ELR (cell line): Measurements from ENCODE around the gene KDM4C.
A peak's percentile ranks its signal among the peaks of the same experiment; 100 is the strongest.

ENCODE experiments used
- DNase-seq: peaks from one replicate; pipeline ENCODE4 v3.0.0-alpha.2; 2015; ENCODE audit warnings: low read depth

KDM4C gene

DNA sequence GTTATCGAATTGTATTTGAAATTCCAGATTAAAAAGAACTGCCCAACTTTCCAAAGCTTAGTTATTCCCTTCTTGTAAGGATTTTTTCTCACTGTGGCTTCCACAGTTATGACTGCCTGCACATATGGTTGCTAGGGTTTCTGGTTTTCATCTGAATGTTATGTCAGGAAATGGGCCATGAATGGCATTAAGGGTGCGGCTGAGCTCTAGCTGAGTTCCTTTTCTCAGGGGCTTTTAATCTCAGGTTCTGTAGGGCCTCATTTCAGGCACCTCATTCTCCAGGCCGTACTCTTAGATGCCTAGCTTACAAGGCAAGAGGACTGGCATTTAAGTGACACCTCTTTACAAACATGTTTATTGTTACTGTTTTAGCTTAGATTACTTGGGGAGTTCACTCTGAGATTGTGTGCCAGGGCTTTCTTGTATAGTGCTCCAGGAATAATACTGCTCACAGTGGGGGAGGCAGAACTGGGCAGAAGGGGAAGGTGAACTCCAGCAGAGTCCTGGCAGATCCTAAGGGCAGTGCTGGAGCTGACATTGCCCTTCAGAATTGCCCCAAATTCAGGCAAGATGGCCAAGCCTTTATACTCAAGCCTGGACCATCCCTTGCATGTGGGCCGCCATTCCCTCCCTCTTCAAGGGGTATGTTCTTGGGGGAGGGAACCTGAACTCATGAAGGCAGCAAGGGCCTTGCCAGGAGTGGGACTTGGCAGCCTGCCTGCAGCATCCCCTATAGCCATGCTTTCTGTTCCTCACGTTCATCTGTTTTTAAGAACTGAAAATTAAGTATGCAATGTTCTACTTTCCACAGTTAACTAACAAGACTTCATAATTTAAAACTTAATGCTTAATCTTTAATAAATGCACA, 111.5 kb downstream of the KDM4C start:
- no peak for DNase-seq

DNA sequence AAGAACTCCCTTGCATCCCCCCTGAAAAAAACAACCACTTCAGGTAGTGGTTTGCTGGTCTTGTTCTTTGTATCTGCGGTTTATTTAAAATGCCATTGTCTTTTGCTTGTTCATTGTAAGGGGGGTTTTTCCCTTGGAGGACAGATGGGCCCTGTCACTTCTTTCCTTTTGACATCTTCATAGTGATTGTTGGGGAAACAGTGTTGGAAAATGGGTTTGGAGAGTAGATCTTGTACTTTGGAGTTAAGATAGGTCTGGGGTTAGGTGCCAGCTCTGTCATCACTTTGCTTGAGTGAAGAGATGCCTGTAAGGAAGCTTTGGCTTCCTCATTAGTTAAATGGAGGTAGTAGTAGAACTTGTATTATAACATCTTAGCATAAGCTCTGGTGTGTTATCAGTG, 112.4 kb downstream of the KDM4C start:
- DNase-seq, result no peak

DNA sequence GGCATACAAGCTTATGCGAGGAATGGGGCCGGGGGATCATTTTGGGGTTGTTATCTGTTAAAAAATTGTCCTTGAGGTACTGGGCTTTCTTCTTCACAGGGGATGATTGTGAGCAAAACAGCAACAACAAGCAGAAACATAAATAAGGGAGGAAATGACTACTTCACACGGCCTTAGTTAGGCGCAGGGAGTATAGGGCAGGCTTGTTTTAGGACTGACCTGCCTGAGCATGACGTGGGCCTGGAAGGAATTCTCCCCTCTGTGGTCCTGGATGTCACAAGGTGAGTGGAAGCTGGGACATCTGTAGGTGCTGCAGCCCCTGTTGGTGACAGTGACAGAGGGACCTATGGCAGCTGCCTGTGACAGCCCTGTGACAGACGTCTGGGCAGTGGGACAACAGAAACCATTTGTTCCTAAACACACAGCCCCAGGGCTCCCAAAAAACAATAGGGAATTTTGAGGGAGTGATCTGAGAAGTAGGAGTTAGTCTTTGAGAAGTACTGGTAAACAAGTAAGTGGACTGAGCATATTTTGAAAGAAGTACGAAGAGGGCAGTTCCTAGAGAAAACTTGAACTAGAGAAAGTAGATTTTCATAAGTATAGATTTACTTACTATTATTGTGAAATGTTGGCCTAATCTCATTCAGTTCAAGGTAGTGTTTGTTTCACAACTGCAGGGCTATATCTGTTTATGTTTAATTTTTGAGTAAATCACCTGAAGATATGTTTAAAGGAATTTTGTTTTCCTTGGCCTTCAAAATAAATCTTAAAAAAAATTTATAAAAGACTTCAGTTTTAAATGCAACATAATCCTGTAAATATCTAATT, 113.1 kb downstream of the KDM4C start:
- no peak for DNase-seq

DNA sequence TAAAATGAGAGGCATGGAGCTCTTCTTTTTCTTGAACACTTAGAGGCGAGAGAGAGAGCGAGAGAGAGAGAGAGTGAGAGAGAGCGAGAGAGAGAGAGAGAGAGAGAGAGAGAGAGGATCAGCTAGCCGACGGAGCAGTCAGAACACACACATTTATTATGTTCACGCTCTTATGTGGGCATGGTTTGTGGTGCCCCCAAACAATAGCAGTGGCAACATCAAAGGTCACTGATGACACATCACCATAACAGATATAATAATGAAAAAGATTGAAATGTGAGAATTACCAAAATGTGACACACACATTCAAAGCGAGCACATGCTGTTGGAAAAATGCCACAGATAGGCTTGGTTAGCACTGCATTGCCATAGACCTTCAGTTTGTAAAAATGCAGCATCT, 116.1 kb downstream of the KDM4C start:
- DNase-seq, result peak; percentile 20

DNA sequence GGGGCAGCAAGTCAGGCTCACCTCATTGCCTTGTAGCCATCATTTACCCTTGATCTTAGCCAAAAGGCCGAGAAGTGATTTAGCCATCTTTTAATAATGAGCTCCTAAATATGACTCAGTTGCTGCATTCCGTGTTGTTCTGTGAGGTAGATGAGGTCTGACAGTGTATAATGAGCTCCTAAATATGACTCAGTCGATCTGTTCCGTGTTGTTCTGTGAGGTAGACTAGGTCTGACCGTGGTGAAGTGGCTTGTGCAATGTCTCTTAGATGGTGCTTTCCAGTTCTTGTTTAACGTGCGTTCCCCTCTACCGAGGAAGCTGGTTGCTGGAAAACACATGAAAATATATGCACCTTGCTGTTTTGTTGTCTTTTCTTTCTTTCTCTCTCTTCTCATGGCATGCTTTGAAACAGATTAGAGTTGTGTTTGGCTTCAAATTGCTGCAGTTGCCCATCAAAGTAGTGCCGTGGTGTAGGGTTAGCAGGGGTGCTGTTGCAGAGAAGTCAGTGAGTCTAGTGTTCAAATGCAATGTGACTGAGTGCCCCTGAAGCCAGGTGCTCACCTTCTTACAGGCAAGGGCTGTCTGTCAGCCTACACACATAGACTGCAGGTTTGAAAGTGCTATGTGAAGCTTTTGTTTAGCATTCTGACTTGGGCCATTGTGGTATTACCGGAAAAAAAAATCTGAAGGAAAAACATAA, 118.6 kb downstream of the KDM4C start:
- no peak for DNase-seq

DNA sequence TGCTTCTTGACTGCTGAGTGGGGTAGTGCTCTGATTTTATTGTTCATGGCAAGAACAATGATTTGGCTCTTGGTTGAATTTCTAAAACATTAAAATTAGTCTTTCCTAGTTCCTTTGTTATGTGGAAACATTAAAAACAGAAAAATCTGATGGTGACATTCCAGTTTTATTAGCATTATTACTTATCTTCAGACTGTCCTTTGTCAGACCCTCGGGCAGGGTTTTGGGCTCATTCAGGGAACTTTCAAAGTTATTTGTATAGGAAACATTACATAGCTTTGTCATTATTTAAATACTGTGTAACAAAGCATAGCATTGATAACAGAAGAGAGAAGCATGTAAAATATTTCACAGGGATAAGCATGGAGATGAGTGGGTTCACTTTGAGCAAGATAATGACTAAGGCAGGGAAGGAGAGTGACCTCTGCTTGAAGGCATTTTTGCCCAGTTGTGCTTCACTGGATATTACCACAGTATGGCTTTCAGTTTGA, 119.9 kb downstream of the KDM4C start:
- peak; percentile 78 for DNase-seq

DNA sequence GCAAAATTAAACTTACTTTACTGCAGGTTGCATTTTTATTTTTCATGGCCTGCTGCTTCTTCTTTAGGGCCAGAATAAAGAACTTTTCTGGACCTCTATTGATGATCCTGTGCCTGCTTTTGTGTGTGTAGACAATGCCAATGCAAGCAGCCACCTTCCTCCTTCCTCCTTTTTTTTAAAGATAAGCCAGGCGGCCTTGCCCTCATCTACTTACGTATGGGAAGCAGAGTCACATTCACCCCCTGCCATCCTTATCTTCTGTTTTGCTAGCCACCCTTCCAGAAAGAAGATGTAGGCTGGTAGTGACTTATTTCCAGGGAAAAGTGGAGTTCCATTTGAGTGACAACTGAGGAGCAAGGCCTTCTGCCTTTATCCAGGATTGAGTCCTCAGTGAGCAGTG, 122.9 kb downstream of the KDM4C start:
- no peak for DNase-seq

DNA sequence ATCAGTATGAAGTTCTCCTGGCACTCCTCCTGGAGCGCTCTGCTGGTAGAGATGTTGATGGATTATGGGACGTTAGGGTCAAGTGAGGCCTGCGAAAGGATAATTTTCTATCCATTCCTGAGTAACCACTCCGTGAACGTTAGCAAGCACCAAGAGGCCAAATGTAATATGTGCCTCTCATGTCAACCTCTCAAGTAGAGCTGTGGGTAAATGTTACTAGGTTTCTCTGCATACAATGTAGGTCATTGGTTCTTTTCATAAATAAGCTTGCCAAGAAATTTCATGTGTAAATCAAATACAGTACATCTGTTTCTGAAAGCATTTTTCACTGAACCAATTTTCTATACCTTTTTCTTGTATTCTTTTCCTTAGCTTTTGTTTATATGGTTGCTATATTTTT, 126.3 kb downstream of the KDM4C start:
- DNase-seq, result no peak

DNA sequence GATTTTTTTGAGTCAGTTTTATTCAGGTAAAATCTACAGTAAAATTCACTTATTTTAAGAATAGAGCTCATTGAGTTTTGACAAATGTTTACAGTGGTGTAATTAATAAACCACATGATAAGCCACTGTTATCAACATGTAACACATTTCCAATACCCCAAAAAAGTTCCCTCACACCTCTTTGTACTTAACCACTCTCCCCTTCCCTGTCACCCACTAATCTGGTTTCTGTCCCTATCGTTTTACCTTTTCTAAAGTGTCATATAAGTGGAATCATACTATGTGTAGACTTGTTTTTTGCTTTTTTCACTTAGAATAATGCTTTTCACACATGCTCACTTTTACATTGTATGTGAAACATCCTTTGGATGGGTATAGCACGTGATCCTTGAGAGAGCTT, 127.2 kb downstream of the KDM4C start:
- no peak for DNase-seq

DNA sequence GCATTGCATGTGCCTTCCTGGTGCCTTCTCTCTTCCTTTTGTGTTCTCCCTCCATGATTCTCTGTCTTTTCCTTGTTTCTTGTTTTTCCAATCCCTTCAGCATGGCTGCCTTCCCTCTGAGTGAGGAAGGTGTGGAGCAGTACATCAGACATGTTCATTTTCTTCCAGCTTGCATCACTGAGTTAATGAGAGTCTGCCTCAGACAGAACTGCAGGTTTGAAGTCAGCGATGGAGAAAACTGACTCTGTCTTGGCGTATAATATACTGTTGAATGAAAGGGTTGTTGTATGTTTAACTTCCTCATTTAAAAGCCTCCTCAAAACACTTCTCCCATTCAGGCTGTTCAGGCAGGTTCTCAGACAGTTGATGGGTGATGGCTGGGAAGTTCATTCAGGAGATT, 129.3 kb downstream of the KDM4C start:
- no peak for DNase-seq

DNA sequence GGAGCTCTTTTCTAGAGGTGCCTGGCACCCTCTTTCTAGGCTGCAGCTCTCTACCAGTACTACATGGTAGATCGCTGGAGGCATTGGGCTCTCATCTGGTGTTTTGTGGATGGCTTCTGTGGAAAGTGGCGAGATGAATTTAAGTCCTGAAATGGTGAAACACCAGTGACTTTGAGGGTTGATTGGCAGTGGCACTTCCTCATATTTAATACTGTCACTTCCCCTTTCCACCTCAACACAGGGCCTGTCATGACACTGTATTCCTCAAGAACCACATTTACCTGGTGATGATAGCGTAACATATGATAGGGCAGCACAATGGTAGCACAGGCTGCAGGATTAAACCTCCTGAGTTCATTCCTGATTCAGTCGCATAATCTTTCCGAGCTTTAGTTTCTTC, 132.1 kb downstream of the KDM4C start:
- no peak for DNase-seq

DNA sequence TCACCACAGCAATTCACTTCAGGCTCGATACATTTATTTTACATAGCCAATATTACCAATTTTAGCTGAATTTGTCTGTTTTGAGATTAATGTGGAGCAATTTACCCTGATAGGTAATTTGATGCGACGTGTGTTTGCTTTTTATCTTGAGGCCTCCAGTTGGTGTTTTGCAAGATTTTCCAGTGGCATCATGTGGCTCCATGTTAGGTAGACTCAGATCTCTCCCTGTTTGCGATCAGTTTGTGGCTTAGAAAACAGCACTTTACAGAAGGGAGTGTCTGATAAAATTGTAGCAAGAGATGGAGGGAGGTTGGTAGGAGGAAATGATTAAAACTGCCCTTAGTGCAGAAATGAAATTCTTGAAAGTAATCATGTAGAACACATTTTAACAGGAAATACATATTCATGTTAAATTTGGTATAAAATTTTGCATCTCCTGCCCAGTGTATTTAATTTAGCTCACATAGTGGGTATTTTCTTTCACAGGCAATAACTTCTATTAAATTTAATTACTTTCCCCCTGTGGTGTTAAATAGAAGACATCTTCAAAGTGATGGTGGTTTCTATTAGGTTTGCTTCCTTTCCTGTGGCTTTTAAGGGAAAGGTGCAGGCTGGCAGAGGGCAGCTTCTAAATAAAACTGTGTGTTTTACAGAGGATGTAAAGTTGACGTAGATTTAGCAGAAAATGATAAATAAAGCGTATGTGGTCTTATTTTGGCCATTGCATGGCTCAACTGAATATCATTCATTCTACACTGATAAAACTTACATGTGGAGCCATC, 135.8 kb downstream of the KDM4C start:
- no peak for DNase-seq

DNA sequence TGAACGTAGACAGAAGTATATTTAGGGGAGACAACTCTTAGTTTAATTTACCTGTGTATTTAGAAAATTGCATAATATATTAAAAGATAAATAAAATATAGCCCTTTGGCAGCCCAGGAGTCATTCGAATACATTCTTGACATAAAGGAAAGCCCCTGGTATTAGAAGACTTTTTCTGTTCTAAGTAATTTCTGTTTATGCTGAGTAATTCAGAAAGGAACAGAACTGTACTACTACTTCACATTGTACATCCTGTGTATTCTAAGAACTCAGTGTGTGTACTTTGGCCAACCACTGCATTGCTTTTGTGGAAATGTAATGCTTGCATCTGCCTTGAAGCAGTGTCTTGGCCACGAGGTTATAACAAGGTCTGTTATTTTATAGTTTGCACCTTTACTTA, 136.4 kb downstream of the KDM4C start:
- DNase-seq, result no peak

DNA sequence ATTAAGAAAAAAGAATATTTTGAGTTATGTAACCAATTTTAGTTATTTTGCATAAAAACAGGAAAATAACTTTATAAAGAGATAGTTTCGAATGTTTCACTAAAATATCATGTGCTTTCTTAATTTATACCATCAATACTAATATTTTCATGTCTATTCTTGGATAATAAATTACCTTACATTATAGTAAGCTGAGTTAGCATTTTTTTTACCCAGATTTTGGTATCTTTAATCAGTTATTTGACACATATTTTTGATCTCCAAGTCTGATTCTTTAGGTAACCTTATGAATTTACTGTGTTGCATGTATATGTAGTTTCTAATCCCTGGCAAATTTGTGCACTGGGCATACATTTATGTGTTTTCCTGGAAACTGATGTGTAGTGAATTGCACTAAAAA, 138.0 kb downstream of the KDM4C start:
- no peak for DNase-seq

DNA sequence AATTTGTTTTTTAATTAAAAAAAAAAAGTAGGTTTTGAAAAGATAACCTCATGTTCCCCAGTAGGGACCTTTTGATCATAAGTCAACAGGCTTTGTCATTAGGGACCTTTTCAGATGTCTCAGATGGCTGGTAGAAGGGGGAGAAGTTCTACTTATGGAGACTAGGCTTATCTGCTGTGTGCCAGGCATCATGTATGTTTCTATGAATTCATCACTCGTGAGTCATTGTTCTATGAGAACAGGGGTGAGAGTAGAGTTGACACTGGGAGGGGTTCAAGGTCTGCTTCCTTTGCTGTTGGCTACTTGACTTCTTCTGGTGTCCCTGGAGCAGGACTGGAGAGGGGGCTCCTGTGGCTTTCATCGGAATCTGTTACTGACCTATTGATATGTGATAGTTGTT, 138.8 kb downstream of the KDM4C start:
- peak; percentile 53 for DNase-seq

DNA sequence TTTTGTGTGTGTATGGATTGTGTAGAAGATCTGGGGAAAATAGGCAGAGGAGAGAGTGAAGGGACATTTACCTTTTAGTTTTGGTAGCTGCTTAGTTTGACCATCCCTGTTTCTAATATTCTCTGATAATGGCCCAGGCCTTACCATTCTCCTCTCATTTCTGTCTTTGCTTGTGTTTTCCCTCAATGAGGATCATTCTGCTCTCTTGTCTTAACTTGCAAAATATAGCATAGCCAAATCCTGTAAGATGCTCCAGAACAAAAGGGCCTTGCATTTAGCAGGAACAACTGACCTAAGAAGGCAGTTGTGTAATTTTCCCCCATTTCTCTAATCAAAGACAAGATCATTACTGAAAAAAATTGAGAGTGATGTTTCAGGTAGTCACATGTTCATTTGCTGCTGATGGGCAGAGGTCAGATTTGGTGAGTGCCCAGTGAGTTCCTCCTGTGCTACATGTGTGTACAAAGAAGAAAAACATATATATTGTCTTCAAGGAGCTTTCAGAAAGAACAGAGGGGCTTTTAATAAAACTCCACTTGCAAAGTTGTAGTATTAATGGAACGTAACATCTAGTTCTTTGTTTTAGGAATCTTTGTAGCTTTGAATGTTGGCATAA, 139.5 kb downstream of the KDM4C start:
- no peak for DNase-seq

DNA sequence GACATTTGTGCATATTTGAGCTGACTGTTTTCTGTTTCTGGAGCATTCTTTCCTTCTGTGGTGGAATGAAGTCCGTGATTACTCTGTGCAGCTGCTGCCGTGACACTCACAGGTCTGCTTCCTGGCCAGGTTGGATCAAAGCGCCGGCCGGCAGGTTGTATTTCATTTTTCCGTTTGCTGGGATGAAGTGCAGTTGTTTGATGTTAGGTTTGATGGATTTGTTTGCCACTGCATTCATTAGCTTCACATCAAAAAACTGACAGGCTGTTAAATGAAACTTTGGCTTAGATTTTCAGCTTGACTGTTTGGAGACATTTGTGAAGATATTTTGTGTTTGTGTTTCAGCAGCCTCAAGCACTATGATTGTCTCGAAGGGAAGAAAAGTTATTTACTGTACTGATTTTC, 140.1 kb downstream of the KDM4C start:
- no peak for DNase-seq

DNA sequence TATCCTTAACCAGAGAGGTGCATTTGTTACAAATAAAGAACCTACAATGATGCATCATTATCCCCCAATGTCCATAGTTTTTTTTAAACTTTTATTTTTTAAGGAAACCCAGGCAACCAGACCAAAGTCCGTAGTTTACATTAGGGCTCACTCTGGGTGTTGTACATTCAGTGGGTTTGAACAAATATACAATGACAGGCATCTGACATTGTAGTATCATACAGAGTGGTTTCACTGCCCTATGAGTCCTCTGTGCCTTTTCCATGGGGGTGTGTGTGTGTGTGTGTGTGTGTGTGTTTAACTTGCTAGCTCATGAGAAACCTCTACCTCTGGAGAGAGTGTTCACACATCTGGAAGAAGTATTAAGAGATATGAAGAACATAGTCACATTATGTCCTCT, 141.5 kb downstream of the KDM4C start:
- DNase-seq, result no peak

DNA sequence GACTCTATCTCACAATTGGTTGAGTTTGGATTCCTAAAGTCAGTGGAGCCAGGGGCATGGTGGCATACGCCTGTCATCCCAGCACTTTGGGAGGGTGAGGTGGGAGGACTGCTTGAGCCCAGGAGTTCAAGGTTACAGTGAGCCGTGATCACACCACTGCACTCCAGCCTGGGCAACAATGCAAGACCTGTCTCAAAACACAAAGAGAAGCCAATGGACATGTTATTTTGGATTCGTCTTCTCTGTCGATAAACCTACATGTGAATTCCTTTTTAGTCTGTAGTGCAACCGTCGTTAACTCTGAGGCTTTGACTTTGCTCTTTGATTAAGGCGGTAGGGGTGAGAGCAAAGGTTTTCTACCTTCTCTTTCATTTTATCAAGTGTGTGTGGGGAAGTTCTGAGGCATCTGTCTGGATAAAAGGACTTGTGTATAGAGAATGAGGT, 142.7 kb downstream of the KDM4C start:
- DNase-seq, result no peak

DNA sequence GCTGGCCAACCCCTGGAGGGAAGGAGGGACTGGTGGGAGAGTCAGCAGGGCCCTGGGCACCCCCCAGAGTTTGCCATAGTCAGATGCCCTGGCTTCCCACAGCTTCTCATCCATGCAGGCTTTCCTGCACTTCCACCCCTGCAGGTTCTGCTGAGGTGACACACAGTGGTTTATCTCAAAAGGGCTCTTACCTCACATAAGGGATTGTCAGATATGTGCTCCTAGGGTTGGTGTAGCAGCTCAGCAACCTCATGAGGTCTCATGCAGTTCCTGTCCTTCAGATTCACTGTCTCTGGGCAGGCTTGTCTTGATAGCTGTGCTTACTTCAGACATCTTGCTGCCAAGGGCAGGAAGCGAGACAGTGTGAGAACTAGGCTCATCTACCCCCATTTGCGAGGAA, 143.4 kb downstream of the KDM4C start:
- DNase-seq, result no peak

DNA sequence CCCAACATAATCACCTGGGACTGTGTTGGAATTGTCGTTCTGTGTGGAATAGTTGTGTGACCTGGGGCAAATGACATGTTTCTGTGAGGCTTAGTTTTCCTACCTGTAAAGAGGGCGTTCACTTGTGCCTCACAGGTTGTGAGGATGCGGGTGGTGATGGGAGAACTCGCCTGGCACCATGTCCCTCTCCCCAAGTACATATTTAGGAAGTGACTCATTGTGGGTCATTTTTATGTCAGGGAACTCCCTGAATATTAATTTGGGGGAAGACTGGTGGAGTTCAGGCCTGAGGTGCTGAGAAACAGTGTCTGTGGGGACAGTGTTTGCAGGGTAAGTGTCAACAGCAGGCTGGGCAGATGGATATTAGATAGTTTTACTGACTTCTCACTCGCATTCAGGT, 144.7 kb downstream of the KDM4C start:
- peak; percentile 56 for DNase-seq
